ENCODE data around the gene ADGRG6. TPM values are rescaled to one million over a fixed set of nuclear protein-coding genes. Genes with fewer than 3 reads are reported as not detected.

The ADGRG6 gene
- total RNA-seq, 1 experiment from 2014 or later, result 98.7 TPM

GRCh38 chr6:142440600-142441293 is 138.9 kb downstream of the ADGRG6 start:
- peaks cover 68% of the 10 kb centered on the region for H3K36me3 Mint-ChIP-seq (ENCODE audit: insufficient read depth, unreplicated experiment)
- no peak for DNase-seq
- TF ChIP-seq, protein P1, sequence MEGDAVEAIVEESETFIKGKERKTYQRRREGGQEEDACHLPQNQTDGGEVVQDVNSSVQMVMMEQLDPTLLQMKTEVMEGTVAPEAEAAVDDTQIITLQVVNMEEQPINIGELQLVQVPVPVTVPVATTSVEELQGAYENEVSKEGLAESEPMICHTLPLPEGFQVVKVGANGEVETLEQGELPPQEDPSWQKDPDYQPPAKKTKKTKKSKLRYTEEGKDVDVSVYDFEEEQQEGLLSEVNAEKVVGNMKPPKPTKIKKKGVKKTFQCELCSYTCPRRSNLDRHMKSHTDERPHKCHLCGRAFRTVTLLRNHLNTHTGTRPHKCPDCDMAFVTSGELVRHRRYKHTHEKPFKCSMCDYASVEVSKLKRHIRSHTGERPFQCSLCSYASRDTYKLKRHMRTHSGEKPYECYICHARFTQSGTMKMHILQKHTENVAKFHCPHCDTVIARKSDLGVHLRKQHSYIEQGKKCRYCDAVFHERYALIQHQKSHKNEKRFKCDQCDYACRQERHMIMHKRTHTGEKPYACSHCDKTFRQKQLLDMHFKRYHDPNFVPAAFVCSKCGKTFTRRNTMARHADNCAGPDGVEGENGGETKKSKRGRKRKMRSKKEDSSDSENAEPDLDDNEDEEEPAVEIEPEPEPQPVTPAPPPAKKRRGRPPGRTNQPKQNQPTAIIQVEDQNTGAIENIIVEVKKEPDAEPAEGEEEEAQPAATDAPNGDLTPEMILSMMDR (IDR thresholded peaks at IDR 0.05; ENCODE audit: insufficient read depth in 1 of 2, low read depth in 1 of 2, low read length in 1 of 2, severe bottlenecking in 1 of 2, unreplicated experiment in 1 of 2), result no peak
- no peaks in the 10 kb centered on the region for H3K9me3 ChIP-seq
- POLR2A ChIA-PET, result no interaction called here
- no peaks in the 10 kb centered on the region for H3K4me1 ChIP-seq
- no peaks in the 10 kb centered on the region for H3K9me3 Mint-ChIP-seq (ENCODE audit: unreplicated experiment)
- CTCF ChIA-PET, result no interaction called here
- H3K27me3 Mint-ChIP-seq (ENCODE audit: insufficient read depth, unreplicated experiment), result no peaks in the 10 kb centered on the region
- intact Hi-C loops (cut with micrococcal nuclease; ENCODE audit: unreplicated experiment), result no loop called here
- no TSS peak for BruUV-seq (replicated peaks)
- no peaks in the 10 kb centered on the region for H3K27me3 ChIP-seq (replicated peaks; ENCODE audit: control insufficient read depth, insufficient read depth, low read length)
- H3K4me1 Mint-ChIP-seq (ENCODE audit: low read depth, unreplicated experiment), result no peaks in the 10 kb centered on the region
- H3K4me3 Mint-ChIP-seq (ENCODE audit: unreplicated experiment), result no peak overlapping the region
- peaks cover 1% of the 10 kb centered on the region; the same call in 1 of the 2 replicates for H3K36me3 ChIP-seq (ENCODE audit: control insufficient read depth, insufficient read depth, low read length)
- no peak overlapping the region for H3K27ac Mint-ChIP-seq (ENCODE audit: unreplicated experiment)
- H3K4me3 ChIP-seq (ENCODE audit: low read depth, low read length), result no peak overlapping the region

DNA sequence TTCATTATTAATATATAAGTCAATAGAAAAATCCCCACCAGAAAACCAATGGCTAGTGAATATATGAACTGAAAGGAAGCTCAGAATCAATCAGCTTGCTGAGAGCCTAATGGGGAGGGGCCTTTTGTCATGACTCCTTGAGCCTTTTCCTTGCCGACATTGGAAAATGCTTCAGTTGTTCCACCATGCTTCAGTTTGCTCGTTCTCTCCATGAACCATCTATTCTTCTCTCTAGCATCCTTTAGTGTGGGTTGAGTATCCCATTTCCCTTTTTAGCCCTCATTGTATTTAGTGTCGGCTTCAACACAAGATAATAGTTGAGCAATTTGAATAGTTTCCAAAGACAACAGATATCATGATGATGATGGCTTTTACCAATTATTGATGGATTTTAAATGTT is 139.9 kb downstream of the ADGRG6 start:
- Mint-ChIP-seq H3K4me3 (ENCODE audit: unreplicated experiment) (no peak overlapping the region), H3K9me3 (ENCODE audit: unreplicated experiment) (no peaks in the 10 kb centered on the region), H3K4me1 (ENCODE audit: low read depth, unreplicated experiment) (no peaks in the 10 kb centered on the region), H3K36me3 (ENCODE audit: insufficient read depth, unreplicated experiment) (peaks cover 67% of the 10 kb centered on the region), H3K27me3 (ENCODE audit: insufficient read depth, unreplicated experiment) (no peaks in the 10 kb centered on the region), H3K27ac (ENCODE audit: unreplicated experiment) (no peak overlapping the region)
- Histone ChIP-seq H3K4me3 (ENCODE audit: low read depth, low read length) (no peak overlapping the region), H3K36me3 (ENCODE audit: control insufficient read depth, insufficient read depth, low read length) (peaks cover 1% of the 10 kb centered on the region; the same call in 1 of the 2 replicates), H3K27me3 (replicated peaks; ENCODE audit: control insufficient read depth, insufficient read depth, low read length) (no peaks in the 10 kb centered on the region), H3K4me1 (no peaks in the 10 kb centered on the region), H3K9me3 (no peaks in the 10 kb centered on the region)
- CTCF ChIA-PET, result no interaction called here
- POLR2A ChIA-PET, result no interaction called here
- DNase-seq, result no peak
- intact Hi-C loops (cut with micrococcal nuclease; ENCODE audit: unreplicated experiment), result no loop called here
- TF ChIP-seq, protein P1 (IDR thresholded peaks at IDR 0.05; ENCODE audit: insufficient read depth in 1 of 2, low read depth in 1 of 2, low read length in 1 of 2, severe bottlenecking in 1 of 2, unreplicated experiment in 1 of 2), result no peak
- no TSS peak for BruUV-seq (replicated peaks)

- peaks cover 74% of the 10 kb centered on the region for H3K36me3 Mint-ChIP-seq (ENCODE audit: insufficient read depth, unreplicated experiment)
- no peak for DNase-seq
- peaks cover 1% of the 10 kb centered on the region for H3K36me3 ChIP-seq (ENCODE audit: control insufficient read depth, insufficient read depth, low read length)
- no peaks in the 10 kb centered on the region for H3K4me1 Mint-ChIP-seq (ENCODE audit: low read depth, unreplicated experiment)
- H3K27me3 ChIP-seq (replicated peaks; ENCODE audit: control insufficient read depth, insufficient read depth, low read length), result no peaks in the 10 kb centered on the region
- POLR2A ChIA-PET, result no interaction called here
- no peak overlapping the region for H3K4me3 ChIP-seq (ENCODE audit: low read depth, low read length)
- H3K9me3 Mint-ChIP-seq (ENCODE audit: unreplicated experiment), result no peaks in the 10 kb centered on the region
- BruUV-seq (replicated peaks), result no TSS peak
- H3K9me3 ChIP-seq, result no peaks in the 10 kb centered on the region
- intact Hi-C loops (cut with micrococcal nuclease; ENCODE audit: unreplicated experiment), result no loop called here
- TF ChIP-seq, protein P1 (IDR thresholded peaks at IDR 0.05; ENCODE audit: insufficient read depth in 1 of 2, low read depth in 1 of 2, low read length in 1 of 2, severe bottlenecking in 1 of 2, unreplicated experiment in 1 of 2), result no peak
- CTCF ChIA-PET, result no interaction called here
- no peaks in the 10 kb centered on the region for H3K4me1 ChIP-seq
- no peak overlapping the region for H3K4me3 Mint-ChIP-seq (ENCODE audit: unreplicated experiment)
- H3K27ac Mint-ChIP-seq (ENCODE audit: unreplicated experiment), result no peak overlapping the region
- no peaks in the 10 kb centered on the region for H3K27me3 Mint-ChIP-seq (ENCODE audit: insufficient read depth, unreplicated experiment)
These were observed 141.3 kb downstream of the ADGRG6 start for GRCh38 chr6:142443102-142443501.

Data from Caco-2 (cell line).